HUES64 (cell line): ENCODE data around the gene PACSIN3.
A peak's percentile ranks its signal among the peaks of the same experiment; 100 is the strongest.

Experiments used
- H3K27ac ChIP-seq: 2 replicates; pipeline ENCODE4 v1.7.0; 2013; ENCODE audit warnings: low read depth, low read length, inconsistent platforms
- H3K27me3 ChIP-seq: 2 replicates; pipeline ENCODE4 v1.6.1; 2013; ENCODE audit warnings: mild to moderate bottlenecking, low read length; ENCODE audit not compliant: insufficient read depth
- H3K36me3 ChIP-seq: 2 replicates; pipeline ENCODE4 v1.6.1; 2013; ENCODE audit warnings: mild to moderate bottlenecking, low read length; ENCODE audit not compliant: insufficient read depth
- H3K4me1 ChIP-seq: 2 replicates; pipeline ENCODE4 v1.6.1; 2013; ENCODE audit warnings: mild to moderate bottlenecking, low read length, moderate library complexity; ENCODE audit not compliant: insufficient read depth
- H3K4me3 ChIP-seq: 2 replicates; pipeline ENCODE4 v1.5.1; 2013; ENCODE audit warnings: mild to moderate bottlenecking, low read length, moderate library complexity
- H3K9ac ChIP-seq: 2 replicates; pipeline ENCODE4 v1.6.1; 2013; ENCODE audit warnings: mild to moderate bottlenecking, low read depth, low read length
- H3K9me3 ChIP-seq: 2 replicates; pipeline ENCODE4 v1.6.1; 2013; ENCODE audit warnings: low read depth, low read length; ENCODE audit not compliant: insufficient read depth
- WGBS: fragments of 150-250, 120-280 bp; methylation state at CpG from one replicate; pipeline ENCODE4 v1.1.7; 2013; ENCODE audit warnings: missing lambda C conversion rate; 5-methylcytosine and 5-hydroxymethylcytosine counted together

Gene PACSIN3

GRCh38 chr11:47176328-47177228 is 9.7 kb downstream of the PACSIN3 start, which contains the start of gene ARFGAP2:
Gene ARFGAP2, minus strand, starts transcription at chr11:47176879. Its CDS starts 26 bp downstream, at chr11:47176853.
- Histone ChIP-seq H3K27ac (peak within 1 kb of the TSS; percentile 95), H3K36me3 (peaks cover 53% of the 10 kb centered on the region), H3K9ac (peak within 1 kb of the TSS; percentile 99), H3K27me3 (no peaks in the 10 kb centered on the region), H3K4me1 (0 out of 2 replicates have a peak, but pooled peaks cover 11% of the 10 kb centered on the region), H3K4me3 (peak within 1 kb of the TSS; percentile 100), H3K9me3 (no peaks in the 10 kb centered on the region)
- WGBS, result under 1% methylated on average over 87 of the region's 89 CpGs

- H3K4me3 ChIP-seq, result peak overlapping the region; percentile 100
- peaks cover 61% of the 10 kb centered on the region for H3K36me3 ChIP-seq
- H3K9ac ChIP-seq, result peak overlapping the region; percentile 99
- H3K4me1 ChIP-seq, result 0 out of 2 replicates have a peak, but pooled peaks cover 11% of the 10 kb centered on the region
- no peaks in the 10 kb centered on the region for H3K27me3 ChIP-seq
- H3K27ac ChIP-seq, result peak overlapping the region; percentile 95
- WGBS, result 50% methylated on average over 14 of the region's 14 CpGs
- no peaks in the 10 kb centered on the region for H3K9me3 ChIP-seq
Measured at GRCh38 chr11:47175746-47176327, 10.4 kb downstream of the PACSIN3 start.

GRCh38 chr11:47172740-47173336 is 13.4 kb downstream of the PACSIN3 start:
- no peaks in the 10 kb centered on the region for H3K9me3 ChIP-seq
- 0 out of 2 replicates have a peak, but pooled peaks cover 11% of the 10 kb centered on the region for H3K4me1 ChIP-seq
- 91% methylated on average over 6 of the region's 6 CpGs for WGBS
- H3K27ac ChIP-seq, result no peak overlapping the region
- no peaks in the 10 kb centered on the region for H3K27me3 ChIP-seq
- no peak overlapping the region for H3K9ac ChIP-seq
- no peak overlapping the region for H3K4me3 ChIP-seq
- H3K36me3 ChIP-seq, result peaks cover 68% of the 10 kb centered on the region

GRCh38 chr11:47171856-47172255 is 14.4 kb downstream of the PACSIN3 start:
- peaks cover 78% of the 10 kb centered on the region for H3K36me3 ChIP-seq
- 86% methylated on average over 8 of the region's 8 CpGs for WGBS
- H3K4me1 ChIP-seq, result 0 out of 2 replicates have a peak, but pooled peaks cover 5% of the 10 kb centered on the region
- H3K9ac ChIP-seq, result no peak overlapping the region
- no peaks in the 10 kb centered on the region for H3K27me3 ChIP-seq
- no peaks in the 10 kb centered on the region for H3K9me3 ChIP-seq
- no peak overlapping the region for H3K4me3 ChIP-seq
- H3K27ac ChIP-seq, result no peak overlapping the region

- no peak overlapping the region for H3K4me3 ChIP-seq
- H3K27me3 ChIP-seq, result no peaks in the 10 kb centered on the region
- 0 out of 2 replicates have a peak, but pooled peaks cover 5% of the 10 kb centered on the region for H3K4me1 ChIP-seq
- no peak overlapping the region for H3K9ac ChIP-seq
- peaks cover 84% of the 10 kb centered on the region for H3K36me3 ChIP-seq
- no peaks in the 10 kb centered on the region for H3K9me3 ChIP-seq
- WGBS, result 96% methylated on average over 16 of the region's 16 CpGs
- H3K27ac ChIP-seq, result no peak overlapping the region
Measured at GRCh38 chr11:47171061-47171838, 15.0 kb downstream of the PACSIN3 start.

GRCh38 chr11:47166368-47166767 is 19.9 kb downstream of the PACSIN3 start:
- Histone ChIP-seq H3K27ac (no peak overlapping the region), H3K4me1 (no peaks in the 10 kb centered on the region), H3K36me3 (peaks cover 77% of the 10 kb centered on the region), H3K4me3 (no peak overlapping the region), H3K9me3 (no peaks in the 10 kb centered on the region), H3K27me3 (no peaks in the 10 kb centered on the region), H3K9ac (no peak overlapping the region)
- 95% methylated on average over 5 of the region's 5 CpGs for WGBS

GRCh38 chr11:47165253-47165840 is 20.9 kb downstream of the PACSIN3 start:
- Histone ChIP-seq H3K27me3 (no peaks in the 10 kb centered on the region), H3K36me3 (peaks cover 67% of the 10 kb centered on the region), H3K4me1 (no peaks in the 10 kb centered on the region), H3K27ac (no peak overlapping the region), H3K4me3 (no peak overlapping the region), H3K9ac (no peak overlapping the region), H3K9me3 (no peaks in the 10 kb centered on the region)
- 95% methylated on average over 16 of the region's 16 CpGs for WGBS

- Histone ChIP-seq H3K9ac (no peak overlapping the region), H3K36me3 (peaks cover 59% of the 10 kb centered on the region), H3K27me3 (no peaks in the 10 kb centered on the region), H3K4me1 (no peaks in the 10 kb centered on the region), H3K9me3 (no peaks in the 10 kb centered on the region), H3K27ac (no peak overlapping the region), H3K4me3 (no peak overlapping the region)
- 93% methylated on average over 4 of the region's 4 CpGs for WGBS
Measured at GRCh38 chr11:47164321-47164720, 21.9 kb downstream of the PACSIN3 start.

- Histone ChIP-seq H3K27me3 (no peaks in the 10 kb centered on the region), H3K36me3 (peaks cover 56% of the 10 kb centered on the region)
- WGBS, result 97% methylated on average over 15 of the region's 15 CpGs
Measured at GRCh38 chr11:47163898-47164297, 22.3 kb downstream of the PACSIN3 start.

GRCh38 chr11:47163193-47163592 is 23.0 kb downstream of the PACSIN3 start:
- H3K9me3 ChIP-seq, result no peaks in the 10 kb centered on the region
- 75% methylated on average over 3 of the region's 3 CpGs for WGBS
- H3K4me1 ChIP-seq, result no peaks in the 10 kb centered on the region
- H3K4me3 ChIP-seq, result no peak overlapping the region
- H3K36me3 ChIP-seq, result peaks cover 49% of the 10 kb centered on the region
- no peak overlapping the region for H3K27ac ChIP-seq
- H3K27me3 ChIP-seq, result no peaks in the 10 kb centered on the region
- H3K9ac ChIP-seq, result no peak overlapping the region

More at GRCh38 chr11:47163898-47164297, 22.3 kb downstream of the PACSIN3 start:
- H3K4me1 ChIP-seq, result no peaks in the 10 kb centered on the region
- no peak overlapping the region for H3K27ac ChIP-seq
- no peak overlapping the region for H3K4me3 ChIP-seq
- no peaks in the 10 kb centered on the region for H3K9me3 ChIP-seq
- H3K9ac ChIP-seq, result no peak overlapping the region
